ENCODE measurements around the gene TRAIP.
"Not testable (repeated sequence)": the region's sequence is repeated elsewhere in the genome, so short reads cannot be mapped to it uniquely, and the experiment has no call there.

TRAIP gene

GRCh38 chr3:49856181-49857005 lies at the start of gene TRAIP:
TRAIP (minus strand) TSS chr3:49856564; CDS start chr3:49856453, 111 bp downstream.
- peaks cover 13% of the 10 kb centered on the region for H3K4me1 ChIP-seq (ENCODE audit: control insufficient read depth, insufficient read depth, low read length)
- H3K4me3 ChIP-seq (ENCODE audit: low read length), result peak within 1 kb of the TSS; percentile 61
- H3K9me3 ChIP-seq (ENCODE audit: control insufficient read depth, low read length), result no peaks in the 10 kb centered on the region
- H3K9ac ChIP-seq (ENCODE audit: low read length), result peak within 1 kb of the TSS; percentile 16
- no peaks in the 10 kb centered on the region for H3K27me3 ChIP-seq (ENCODE audit: control insufficient read depth, insufficient read depth, low read length)
- H3K36me3 ChIP-seq (ENCODE audit: control insufficient read depth, insufficient read depth, low read length), result no peaks in the 10 kb centered on the region

GRCh38 chr3:49904448-49904847 lies 48.1 kb upstream of the TRAIP start:
- H3K27me3 ChIP-seq (ENCODE audit: control insufficient read depth, insufficient read depth, low read length); H3K4me3 ChIP-seq (ENCODE audit: low read length); H3K36me3 ChIP-seq (ENCODE audit: control insufficient read depth, insufficient read depth, low read length); H3K9me3 ChIP-seq (ENCODE audit: control insufficient read depth, low read length): not testable (repeated sequence)
- Histone ChIP-seq H3K9ac (ENCODE audit: low read length) (peak overlapping the region; percentile 85), H3K4me1 (ENCODE audit: control insufficient read depth, insufficient read depth, low read length) (peaks cover 67% of the 10 kb centered on the region)

DNA sequence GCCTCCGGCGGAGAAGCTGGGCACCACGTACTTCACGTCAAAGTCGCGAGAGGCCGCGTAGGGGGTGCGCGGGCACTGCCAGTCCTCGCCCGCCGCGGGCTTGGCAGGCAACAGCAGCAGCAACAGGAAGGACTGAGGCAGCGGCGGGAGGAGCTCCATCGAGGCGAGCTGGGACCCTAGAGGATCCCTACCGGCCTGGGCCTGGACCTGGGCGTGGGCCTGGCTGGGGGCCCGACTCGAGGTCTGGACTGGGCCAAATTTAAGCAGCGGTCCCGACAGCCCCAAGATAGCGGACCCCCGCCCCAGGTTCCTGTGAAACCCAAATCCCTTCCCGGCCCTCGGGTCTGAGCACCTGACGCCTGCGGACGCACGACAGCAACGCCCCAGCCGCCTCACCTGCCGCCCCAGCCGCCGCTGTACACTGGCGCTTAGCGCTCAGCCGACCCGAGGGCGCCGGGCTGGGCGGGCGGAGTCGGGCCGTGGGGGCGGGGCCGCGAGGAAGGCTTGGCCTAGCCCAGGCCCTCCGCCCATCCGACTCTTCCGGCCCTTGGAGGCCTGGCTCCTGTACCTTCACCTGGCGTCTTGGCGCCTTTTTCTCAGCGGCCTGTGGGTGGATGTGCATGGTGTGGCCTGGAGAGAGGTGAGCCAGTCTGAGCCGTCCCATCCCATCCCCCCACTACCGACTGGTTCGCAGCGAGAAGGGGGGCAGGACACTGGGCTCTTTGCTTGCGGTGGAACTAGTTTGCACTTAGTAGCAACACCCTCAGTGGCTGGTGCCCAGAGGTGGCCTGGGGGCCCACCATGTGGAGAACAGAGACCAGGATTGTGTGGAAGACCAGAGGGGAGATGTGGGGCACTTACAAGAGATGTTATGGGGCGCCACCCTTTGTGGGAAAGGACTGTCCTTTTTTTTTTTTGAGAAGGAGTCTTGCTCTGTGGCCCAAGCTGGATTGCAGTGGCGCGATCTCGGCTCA lies 47.4 kb upstream of the TRAIP start, which contains the start of gene MST1R:
Gene MST1R, minus strand, starts transcription at position 423 of the 974 bp plus-strand sequence. Its CDS starts 264 bp downstream, at position 159.
- Histone ChIP-seq H3K9ac (ENCODE audit: low read length) (peak within 1 kb of the TSS; percentile 85), H3K9me3 (ENCODE audit: control insufficient read depth, low read length) (no peaks in the 10 kb centered on the region), H3K27me3 (ENCODE audit: control insufficient read depth, insufficient read depth, low read length) (no peaks in the 10 kb centered on the region), H3K4me1 (ENCODE audit: control insufficient read depth, insufficient read depth, low read length) (peaks cover 72% of the 10 kb centered on the region), H3K36me3 (ENCODE audit: control insufficient read depth, insufficient read depth, low read length) (peaks cover 3% of the 10 kb centered on the region), H3K4me3 (ENCODE audit: low read length) (peak within 1 kb of the TSS; percentile 51)

DNA sequence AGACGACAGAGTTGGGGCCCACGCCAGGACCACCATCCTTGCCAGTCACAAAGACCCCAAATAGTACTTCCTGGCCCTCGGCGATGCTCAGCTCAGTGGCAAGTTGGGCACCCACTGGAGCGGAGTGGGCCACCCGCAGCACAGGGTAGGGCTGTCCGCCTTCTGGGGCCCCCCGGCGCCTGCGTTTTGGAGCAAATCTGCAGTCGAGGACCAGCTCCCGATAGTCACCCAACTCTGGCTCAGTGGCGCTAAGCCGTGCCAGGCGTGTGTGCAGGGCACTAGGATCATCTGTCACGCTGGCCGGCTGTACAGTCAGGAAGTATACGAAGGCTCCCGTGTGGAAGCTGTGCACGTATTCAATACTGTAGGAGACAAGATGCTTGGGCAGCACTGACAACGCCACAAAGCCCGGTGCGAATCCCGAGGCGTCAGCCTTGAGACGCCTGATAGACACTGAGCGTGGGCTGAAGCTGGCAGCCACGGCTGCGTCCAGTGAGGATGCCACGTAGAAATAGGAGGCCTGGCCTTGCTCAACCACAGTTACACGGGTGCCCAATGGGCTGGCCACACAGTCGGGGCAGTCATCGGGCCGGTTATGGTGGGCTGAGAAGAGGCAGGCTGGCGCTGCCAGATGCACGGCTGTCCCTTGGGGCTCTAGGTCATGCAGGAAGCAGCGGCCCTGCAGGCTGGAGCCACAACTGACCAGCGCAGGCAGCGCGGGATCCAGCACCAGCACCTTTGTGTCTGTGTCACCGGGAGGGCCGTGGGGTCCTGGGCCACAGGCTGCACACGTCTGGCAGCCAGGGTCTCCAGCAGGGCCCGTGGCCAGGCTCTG lies 46.4 kb upstream of the TRAIP start:
- Histone ChIP-seq H3K4me3 (ENCODE audit: low read length) (peak overlapping the region; percentile 51), H3K9me3 (ENCODE audit: control insufficient read depth, low read length) (no peaks in the 10 kb centered on the region), H3K9ac (ENCODE audit: low read length) (peak overlapping the region; percentile 85), H3K4me1 (ENCODE audit: control insufficient read depth, insufficient read depth, low read length) (peaks cover 69% of the 10 kb centered on the region), H3K27me3 (ENCODE audit: control insufficient read depth, insufficient read depth, low read length) (no peaks in the 10 kb centered on the region), H3K36me3 (ENCODE audit: control insufficient read depth, insufficient read depth, low read length) (peaks cover 13% of the 10 kb centered on the region)

DNA sequence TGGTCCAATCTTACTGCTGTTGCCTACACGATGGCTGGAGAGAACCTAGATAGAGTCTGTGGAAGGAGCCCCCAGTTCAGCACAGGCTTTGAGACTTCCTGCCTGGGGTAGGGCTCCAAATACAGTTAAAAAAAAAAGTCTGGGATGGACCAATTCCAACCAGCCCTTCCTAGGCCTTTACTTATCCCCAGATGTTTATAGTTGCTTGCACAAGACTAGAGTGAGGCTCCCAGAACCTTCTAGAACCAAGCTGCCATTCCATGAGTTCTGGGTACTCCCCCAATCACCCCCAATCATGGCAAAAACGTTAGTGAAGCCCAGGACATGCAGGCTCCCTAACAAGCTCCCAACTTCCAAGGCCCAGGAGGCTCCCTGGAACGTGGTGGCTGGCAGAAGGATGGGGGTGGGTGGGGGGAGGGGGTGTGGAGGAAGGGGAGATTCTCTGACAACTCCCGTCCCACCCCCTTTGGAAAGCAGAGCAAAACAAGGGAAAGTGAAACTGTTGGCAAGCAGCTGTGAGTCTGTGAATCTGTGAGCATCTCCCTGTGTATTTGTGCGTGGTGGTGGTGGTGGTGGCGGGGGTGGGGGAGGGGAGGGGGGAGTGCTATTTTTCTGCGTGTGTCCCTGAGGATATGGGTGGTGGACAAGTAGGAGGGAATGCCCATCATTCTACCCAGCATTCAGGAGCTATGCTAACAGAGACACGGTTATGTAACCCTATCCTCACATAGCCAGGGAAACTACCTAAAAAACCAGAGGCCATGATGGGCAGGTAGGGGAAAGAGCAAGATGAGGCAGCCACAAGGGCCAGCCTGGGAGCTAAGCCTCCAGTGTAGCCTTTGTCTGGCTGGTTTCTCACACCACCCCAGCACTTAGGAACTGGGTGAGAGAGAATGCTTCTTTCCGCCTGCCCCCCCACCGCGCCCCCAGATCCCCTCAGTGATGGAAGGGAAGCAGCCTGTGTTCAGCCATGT lies 45.3 kb upstream of the TRAIP start:
- no peaks in the 10 kb centered on the region for H3K9me3 ChIP-seq (ENCODE audit: control insufficient read depth, low read length)
- H3K36me3 ChIP-seq (ENCODE audit: control insufficient read depth, insufficient read depth, low read length), result peaks cover 13% of the 10 kb centered on the region
- no peaks in the 10 kb centered on the region for H3K27me3 ChIP-seq (ENCODE audit: control insufficient read depth, insufficient read depth, low read length)
- H3K4me3 ChIP-seq (ENCODE audit: low read length), result peak overlapping the region; percentile 51
- peak overlapping the region; percentile 85 for H3K9ac ChIP-seq (ENCODE audit: low read length)
- H3K4me1 ChIP-seq (ENCODE audit: control insufficient read depth, insufficient read depth, low read length), result peaks cover 58% of the 10 kb centered on the region

DNA sequence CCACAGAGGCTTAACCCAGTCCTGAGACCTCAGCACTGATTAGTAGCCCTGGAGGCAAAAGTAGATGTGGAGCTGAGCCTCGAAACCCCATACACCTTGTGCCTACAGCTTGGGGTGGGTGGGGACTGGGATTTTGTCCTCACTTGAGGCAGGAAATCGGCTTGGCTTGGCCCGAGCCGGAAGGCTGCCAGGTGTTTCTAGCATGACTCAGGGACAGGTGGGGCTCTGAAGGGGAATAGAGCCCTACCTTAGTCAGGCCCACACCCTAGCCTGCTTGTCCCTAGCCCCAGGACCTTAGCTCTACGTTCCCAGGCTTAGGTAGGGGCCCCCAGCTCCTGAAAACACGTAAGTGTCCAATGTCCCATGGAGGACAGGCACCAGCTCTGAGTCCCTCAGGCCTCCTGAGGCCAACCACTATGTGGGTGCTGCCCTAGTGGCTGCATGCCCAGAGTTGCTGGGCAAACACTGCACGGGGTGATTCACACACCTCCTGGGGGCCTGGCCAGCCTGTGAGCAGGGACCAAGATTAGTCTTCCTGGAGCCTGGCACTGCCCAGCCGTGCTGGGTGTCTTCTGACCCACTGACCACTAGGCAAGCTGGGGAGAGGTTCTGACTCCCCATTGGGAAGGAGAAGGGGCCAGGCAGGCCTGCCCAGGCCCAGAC lies 44.3 kb upstream of the TRAIP start:
- peaks cover 48% of the 10 kb centered on the region for H3K4me1 ChIP-seq (ENCODE audit: control insufficient read depth, insufficient read depth, low read length)
- peak overlapping the region; percentile 29 for H3K4me3 ChIP-seq (ENCODE audit: low read length)
- peaks cover 13% of the 10 kb centered on the region for H3K36me3 ChIP-seq (ENCODE audit: control insufficient read depth, insufficient read depth, low read length)
- H3K27me3 ChIP-seq (ENCODE audit: control insufficient read depth, insufficient read depth, low read length), result no peaks in the 10 kb centered on the region
- peak overlapping the region; percentile 74 for H3K9ac ChIP-seq (ENCODE audit: low read length)
- H3K9me3 ChIP-seq (ENCODE audit: control insufficient read depth, low read length), result no peaks in the 10 kb centered on the region

DNA sequence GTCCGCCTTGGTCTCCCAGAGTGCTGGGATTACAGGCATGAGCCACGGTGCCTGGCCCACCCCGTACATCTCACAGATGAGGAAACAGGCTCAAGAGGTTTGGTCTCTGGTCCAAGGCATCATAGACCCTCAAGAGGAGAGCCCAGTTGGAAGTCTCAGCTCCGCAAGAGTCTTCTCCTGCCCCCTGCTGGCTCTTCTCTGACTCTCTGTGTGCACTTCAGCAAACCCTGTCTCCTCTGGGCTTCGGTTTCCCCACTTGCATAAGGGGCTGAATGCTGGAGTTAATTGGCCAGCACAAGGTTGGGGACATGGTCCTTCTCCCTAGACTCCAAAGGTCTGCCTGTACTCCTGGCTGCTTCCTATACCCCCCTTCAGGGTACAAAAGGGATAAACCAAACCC lies 43.5 kb upstream of the TRAIP start:
- Histone ChIP-seq H3K4me1 (ENCODE audit: control insufficient read depth, insufficient read depth, low read length) (peaks cover 39% of the 10 kb centered on the region), H3K9ac (ENCODE audit: low read length) (peak overlapping the region; percentile 61), H3K27me3 (ENCODE audit: control insufficient read depth, insufficient read depth, low read length) (no peaks in the 10 kb centered on the region), H3K36me3 (ENCODE audit: control insufficient read depth, insufficient read depth, low read length) (peaks cover 13% of the 10 kb centered on the region), H3K4me3 (ENCODE audit: low read length) (peak overlapping the region; percentile 29), H3K9me3 (ENCODE audit: control insufficient read depth, low read length) (no peaks in the 10 kb centered on the region)

- Histone ChIP-seq H3K27me3 (ENCODE audit: control insufficient read depth, insufficient read depth, low read length) (no peaks in the 10 kb centered on the region), H3K4me1 (ENCODE audit: control insufficient read depth, insufficient read depth, low read length) (peaks cover 31% of the 10 kb centered on the region), H3K9me3 (ENCODE audit: control insufficient read depth, low read length) (no peaks in the 10 kb centered on the region), H3K9ac (ENCODE audit: low read length) (peak overlapping the region; percentile 24), H3K36me3 (ENCODE audit: control insufficient read depth, insufficient read depth, low read length) (peaks cover 13% of the 10 kb centered on the region), H3K4me3 (ENCODE audit: low read length) (no peak overlapping the region)
Observed at GRCh38 chr3:49898991-49899390, 42.6 kb upstream of the TRAIP start.

GRCh38 chr3:49896345-49896744 lies 40.0 kb upstream of the TRAIP start:
- peaks cover 25% of the 10 kb centered on the region for H3K4me1 ChIP-seq (ENCODE audit: control insufficient read depth, insufficient read depth, low read length)
- H3K36me3 ChIP-seq (ENCODE audit: control insufficient read depth, insufficient read depth, low read length), result peaks cover 15% of the 10 kb centered on the region
- H3K4me3 ChIP-seq (ENCODE audit: low read length), result no peak overlapping the region
- H3K9ac ChIP-seq (ENCODE audit: low read length), result no peak overlapping the region
- no peaks in the 10 kb centered on the region for H3K9me3 ChIP-seq (ENCODE audit: control insufficient read depth, low read length)
- H3K27me3 ChIP-seq (ENCODE audit: control insufficient read depth, insufficient read depth, low read length), result no peaks in the 10 kb centered on the region

- Histone ChIP-seq H3K4me1 (ENCODE audit: control insufficient read depth, insufficient read depth, low read length) (peaks cover 25% of the 10 kb centered on the region), H3K9me3 (ENCODE audit: control insufficient read depth, low read length) (no peaks in the 10 kb centered on the region), H3K9ac (ENCODE audit: low read length) (no peak overlapping the region), H3K36me3 (ENCODE audit: control insufficient read depth, insufficient read depth, low read length) (peaks cover 20% of the 10 kb centered on the region), H3K27me3 (ENCODE audit: control insufficient read depth, insufficient read depth, low read length) (no peaks in the 10 kb centered on the region), H3K4me3 (ENCODE audit: low read length) (no peak overlapping the region)
Observed at GRCh38 chr3:49895791-49896190, 39.4 kb upstream of the TRAIP start.
